HTERT RPE-1 (cell line): ENCODE data around the gene CBX5.
"Not testable (repeated sequence)": the region's sequence is repeated elsewhere in the genome, so short reads cannot be mapped to it uniquely, and the experiment has no call there.

Experiments
- in situ Hi-C: fragments of 300-500 bp; cut with MboI; formaldehyde crosslinking; loops from 4 replicates; pipeline ENCODE4 v1.14.3; 2020; ENCODE audit warnings: low sequenced_read_pairs

Gene CBX5

DNA sequence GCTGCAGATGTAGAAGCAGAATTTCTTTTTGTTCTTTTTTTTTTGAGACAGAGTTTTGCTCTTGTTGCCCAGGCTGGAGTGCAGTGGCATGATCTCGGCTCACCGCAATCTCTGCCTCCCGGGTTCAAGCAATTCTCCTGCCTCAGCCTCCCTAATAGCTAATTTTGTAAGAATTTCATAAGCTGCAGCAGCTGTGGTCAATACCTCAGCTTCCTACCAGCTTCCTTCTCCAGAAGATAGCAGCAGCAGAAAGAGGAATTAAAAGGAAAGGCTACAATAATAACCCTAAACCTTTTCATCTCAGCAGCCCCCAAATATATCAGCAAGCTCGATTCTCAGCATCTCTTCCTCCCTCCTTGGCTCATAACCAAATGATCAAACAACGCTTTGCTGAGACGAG lies 52.0 kb downstream of the CBX5 start:
- in situ Hi-C loops = not testable (repeated sequence)

DNA sequence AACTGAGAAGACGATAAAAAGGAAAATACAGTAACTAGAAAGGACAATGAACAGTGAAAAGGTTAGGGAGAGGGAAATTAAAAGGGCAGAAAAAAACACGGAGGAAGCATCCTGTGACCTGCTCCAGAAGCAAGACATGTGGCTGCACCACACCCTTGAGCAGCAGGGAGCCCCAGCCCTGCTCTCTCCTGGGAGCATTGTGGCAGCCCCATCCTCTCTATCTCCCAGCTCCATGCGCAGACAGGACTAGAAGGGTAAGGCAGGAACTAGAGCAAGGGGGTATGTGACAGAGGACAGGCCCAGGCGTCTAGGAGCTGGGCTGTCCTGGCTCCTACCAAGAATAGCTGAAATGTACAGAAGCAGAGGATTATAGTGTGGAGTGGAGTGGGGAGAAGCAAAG lies 52.5 kb downstream of the CBX5 start:
- in situ Hi-C loops = no loop called here

DNA sequence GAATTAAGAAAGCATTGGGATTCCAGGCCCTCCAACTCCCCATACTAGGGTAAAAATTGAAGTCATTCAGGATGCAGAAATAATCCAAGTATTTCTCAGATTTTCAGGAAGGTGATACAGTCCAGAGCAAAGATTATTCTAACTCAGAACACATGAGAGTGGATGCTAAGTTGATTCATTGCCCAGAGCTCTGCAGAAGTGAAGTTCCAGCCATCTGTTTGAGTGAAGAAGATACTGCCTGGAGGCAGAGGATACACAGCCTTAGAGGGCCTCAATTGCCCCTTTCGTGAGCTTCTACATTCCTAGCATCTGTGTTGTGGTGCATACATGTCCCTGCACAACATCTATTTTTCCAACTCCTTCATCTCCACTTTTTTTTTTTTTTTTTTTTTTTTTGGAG lies 54.3 kb downstream of the CBX5 start:
- in situ Hi-C loops = no loop called here

DNA sequence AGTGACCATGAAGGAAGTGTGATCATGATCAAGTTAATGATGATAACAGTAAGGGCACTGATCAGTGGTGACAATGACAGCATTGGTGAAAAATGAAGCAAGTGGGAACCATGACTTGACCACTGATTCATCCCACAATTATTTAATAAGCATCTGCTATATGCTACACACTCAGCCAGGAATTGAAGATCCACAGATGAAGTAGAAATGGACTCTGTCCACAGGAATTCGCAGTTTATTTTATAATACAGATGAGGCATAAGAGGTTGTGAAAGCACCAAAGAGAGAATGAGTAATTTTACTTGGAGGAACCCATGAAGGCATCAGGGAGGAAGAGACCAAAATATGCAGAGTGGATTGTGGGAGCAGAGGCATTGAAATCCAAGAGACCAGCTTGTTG lies 57.3 kb downstream of the CBX5 start:
- in situ Hi-C loops = loop anchor here (25.0 kb wide), 1 partner anchor 210 kb away; the partner anchor contains the start of genes HOXC8 and HOXC9

DNA sequence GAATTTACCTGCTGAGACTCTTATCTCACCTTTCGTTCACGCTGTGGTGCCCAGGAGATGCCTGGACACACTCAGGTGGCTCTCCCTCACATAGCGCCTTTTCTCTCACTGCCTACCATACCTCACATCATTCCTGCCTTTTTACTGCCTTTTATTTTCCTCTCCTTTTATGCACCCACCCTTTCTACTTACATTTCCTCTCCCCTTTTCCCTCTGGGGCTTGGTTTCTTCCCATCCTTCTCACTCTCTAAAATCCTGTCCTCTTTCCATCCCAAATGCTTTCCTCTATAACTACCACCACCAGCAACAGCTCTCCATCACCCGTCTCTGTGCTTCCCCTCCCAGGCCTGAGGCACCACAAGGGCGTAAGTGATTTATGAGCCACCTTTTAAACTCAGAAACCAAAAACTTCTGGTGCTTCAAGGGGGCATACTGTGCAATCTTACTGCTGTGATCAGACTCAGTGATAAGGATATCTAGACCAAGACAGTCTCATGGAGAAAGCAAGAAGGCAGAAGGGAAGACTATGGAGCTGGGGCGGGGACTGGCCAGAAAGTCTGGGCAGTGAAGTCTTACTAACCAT lies 58.4 kb downstream of the CBX5 start:
- in situ Hi-C loops = loop anchor here (25.0 kb wide), 1 partner anchor 209 kb away; the partner anchor contains the start of genes HOXC8 and HOXC9

DNA sequence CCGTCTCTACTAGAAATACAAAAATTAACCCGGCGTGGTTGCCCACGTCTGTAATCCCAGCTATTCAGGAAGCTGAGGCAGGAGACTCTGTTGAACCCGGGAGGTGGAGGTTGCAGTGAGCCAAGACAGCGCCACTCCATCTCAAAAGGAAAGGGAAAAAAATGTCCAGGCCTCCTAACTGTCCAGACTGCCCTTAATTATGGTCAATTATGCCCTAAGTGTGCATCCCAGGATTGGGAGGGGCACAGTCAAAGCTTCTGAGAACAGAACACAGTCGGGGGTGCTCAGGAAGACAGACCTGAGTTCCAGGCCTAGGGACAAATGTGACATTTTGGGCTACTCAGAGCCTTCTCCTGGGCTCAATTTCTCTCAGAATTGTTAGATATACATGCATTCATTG lies 59.4 kb downstream of the CBX5 start:
- in situ Hi-C loops = loop anchor here (25.0 kb wide), 1 partner anchor 208 kb away; the partner anchor contains the start of genes HOXC8 and HOXC9

DNA sequence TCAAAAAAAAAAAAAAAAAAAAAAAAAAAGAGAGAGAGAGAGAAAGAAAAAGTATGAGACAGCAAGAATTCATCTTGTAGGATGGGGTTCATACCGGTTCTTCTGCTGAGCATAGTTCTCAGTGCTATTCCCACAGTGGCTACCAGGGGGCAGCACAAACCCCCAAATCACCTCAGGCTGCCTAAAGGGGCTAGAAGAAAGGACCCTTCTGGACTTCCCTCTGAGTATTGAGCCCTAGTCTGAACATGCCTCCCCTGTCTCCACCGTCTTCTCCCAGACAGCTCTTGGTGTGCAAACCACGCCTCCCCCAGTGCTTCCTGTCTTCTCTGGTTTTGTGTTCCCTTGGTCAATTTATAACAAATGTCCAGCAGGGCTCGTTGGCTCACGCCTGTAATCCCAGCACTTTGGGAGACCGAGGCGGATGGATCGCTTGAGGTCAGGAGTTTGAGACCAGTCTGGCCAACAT lies 59.8 kb downstream of the CBX5 start:
- in situ Hi-C loops = loop anchor here (25.0 kb wide), 1 partner anchor 208 kb away; the partner anchor contains the start of genes HOXC8 and HOXC9

DNA sequence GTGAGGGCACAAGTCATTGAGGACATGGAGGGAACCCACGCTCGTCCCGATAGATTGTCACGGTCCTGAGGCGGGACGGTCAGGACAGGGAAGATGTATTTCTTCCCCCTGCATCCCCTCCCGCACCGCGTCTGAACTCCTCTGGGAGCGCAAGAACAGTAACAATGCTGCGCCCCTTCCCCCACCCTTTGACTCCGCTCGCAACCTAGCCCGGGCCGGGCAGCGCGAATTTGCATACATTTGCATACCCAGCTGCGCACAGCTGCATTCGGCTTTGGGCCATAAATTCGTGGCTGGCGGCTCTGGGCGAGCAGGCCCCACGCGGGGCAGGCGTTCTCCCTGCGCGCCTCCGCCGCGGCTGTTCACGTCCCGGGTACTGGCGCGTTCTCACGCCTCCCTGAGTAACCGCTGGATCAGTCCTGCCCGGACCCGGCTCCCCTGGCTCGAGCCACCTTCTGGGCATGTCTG lies 62.1 kb downstream of the CBX5 start:
- in situ Hi-C loops = loop anchor here (25.0 kb wide), 1 partner anchor 206 kb away; the partner anchor contains the start of genes HOXC8 and HOXC9

DNA sequence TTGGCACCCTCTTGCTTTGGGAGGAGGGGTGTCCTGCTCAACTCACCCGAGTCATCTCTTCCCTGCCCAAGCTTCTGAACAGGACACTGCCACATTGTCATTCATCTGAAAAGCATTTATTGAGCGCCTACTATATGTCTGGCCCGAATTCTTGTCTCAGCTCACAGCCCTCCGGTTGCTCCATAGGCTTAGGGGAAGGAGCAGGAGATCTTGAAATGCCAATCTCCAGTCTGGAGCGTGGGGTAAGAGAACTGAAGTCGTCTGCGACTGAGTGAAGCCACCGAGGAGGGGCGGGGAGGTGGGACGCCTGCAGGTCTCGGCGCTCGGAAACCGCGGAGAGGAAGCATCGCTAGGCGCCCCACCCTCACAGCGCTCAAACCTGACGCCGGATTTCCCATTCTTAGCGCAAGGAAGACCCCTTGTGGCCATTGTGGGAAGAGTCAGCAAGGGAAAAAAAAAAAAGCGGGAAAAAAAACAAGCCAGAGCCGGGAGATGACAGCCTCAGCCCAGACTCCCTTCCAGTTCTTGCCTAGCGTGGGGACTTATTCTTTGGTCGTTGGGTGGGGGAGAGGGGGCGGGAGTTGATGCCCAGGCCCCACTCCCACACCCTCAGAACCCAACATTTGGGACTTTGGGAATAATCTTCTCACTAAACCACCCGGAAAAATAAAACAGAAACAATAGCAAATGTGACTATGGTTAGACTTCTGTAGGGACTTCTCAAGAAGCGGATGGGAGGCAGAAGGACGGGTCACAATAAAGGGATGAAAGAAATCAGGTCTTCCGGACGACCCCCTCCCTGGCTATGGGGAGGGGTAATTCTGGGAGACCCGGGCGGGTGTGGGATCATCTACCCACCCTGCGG lies 62.9 kb downstream of the CBX5 start:
- in situ Hi-C loops = loop anchor here (25.0 kb wide), 1 partner anchor 205 kb away; the partner anchor contains the start of genes HOXC8 and HOXC9

DNA sequence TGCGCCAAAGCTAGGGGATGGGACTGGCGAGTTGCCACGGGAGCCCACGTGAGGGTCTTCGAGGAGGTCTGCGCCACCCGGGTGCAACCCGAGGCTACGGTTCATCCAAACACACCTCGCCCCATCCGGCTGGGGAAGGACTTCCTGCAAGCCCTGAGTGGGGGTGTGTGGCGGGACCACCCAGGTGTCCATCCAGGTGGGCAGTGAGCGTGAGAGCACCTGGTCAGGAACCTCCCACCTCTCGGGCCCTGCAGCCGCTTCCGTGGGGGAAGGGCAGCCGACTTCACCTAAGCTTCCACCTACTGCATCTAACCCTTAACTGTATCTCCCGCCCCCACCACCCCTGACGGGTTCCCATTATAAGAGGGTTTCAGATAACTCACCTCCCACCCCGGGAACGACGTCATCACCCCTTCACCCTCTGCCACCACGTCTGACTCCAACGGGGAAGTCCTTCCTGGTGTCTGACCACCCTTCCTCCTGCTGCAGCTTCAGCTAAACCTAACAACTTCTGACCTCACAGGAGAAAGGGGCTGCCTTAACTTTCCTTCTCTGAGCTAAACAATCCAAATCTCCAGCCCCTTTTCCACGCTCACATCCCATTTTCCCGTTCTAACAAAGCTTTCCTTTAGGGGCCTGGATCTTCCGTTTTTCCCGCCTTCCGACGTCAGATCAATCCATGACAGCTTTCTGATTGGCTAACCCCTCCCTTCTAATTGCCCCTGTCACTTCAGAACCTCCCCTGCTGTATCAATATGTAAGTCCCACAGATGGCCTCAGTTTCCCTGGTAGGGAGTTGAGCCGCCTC lies 63.7 kb downstream of the CBX5 start:
- in situ Hi-C loops = loop anchor here (25.0 kb wide), 1 partner anchor 204 kb away; the partner anchor contains the start of genes HOXC8 and HOXC9

DNA sequence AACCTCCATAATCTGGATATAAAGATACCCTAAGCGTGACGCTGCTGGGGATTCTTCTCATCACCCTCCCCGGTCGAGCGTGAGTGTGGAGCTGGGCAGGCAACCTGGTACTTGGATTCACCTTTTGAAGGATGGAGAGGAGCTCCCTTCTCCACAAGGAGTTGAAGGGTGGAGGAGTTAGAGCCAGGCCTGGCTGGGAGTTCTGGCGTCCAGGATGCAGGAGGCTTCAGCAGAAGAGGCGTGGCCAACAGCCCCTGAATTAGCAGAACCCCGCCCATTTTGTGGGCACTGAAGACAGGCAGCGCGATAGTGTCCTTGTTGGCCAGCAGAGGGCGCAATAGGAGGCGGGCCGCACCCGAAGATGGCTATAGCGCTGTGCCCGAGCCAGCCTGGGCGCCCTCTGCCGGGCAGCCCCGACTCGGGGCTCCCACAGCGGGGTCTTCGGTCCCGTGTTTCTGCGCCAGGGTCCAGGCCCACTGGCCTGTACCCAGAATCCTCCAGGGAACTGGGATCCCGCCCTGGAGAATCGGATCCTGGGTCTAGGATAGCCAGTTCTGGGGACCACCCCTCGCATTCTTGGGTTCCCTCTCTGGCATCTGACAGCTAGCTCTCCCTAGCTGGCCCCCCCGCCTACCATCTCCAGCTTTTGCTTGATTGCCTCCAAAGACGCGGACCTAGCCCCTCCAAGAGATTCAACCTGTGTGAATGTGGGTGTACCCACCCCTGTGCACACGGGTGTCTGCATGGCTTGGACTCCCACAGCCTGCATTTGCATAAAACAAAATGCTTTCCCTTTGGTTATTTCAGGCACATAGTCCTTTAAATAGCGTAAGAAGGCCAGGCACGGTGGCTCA lies 65.1 kb downstream of the CBX5 start:
- in situ Hi-C loops = loop anchor here (25.0 kb wide), 1 partner anchor 202 kb away; the partner anchor contains the start of genes HOXC8 and HOXC9

DNA sequence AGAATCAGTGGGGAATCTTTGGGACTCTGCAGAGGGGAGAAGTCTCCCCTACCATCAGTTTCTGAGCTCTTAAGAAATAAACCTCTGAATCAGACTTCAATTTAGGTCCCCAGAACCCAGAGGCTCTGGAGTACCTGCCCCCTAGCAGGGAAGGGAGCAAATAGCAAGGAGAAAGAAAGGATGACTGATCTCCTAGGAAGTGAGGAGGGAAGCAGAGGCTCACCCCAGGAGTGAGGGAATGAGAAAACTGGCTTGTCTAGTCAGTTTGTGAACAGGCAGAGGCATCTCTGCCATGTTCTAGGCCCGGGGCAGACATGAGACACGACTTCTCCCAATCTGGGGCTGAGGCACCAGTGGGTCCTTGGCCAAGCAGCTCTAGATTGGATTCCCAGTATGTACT lies 66.8 kb downstream of the CBX5 start:
- in situ Hi-C loops = loop anchor here (25.0 kb wide), 1 partner anchor 201 kb away; the partner anchor contains the start of genes HOXC8 and HOXC9

DNA sequence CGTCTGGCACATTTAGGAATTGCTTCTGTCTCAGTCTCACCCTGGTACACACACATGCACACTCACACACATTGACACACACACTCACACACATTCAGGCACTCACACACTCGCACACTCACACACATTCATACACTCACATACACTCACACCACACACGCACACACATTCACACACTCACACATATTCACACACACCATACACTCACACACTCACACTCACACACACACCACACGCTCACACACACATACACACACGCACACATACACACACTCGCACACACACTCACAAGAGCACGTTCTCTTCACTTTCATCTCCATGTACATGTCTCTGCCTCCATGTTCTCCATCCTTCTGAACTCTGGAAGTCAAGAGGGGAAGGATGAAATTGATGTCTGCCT lies 68.0 kb downstream of the CBX5 start:
- in situ Hi-C loops = loop anchor here (25.0 kb wide), 1 partner anchor 200 kb away; the partner anchor contains the start of genes HOXC8 and HOXC9

DNA sequence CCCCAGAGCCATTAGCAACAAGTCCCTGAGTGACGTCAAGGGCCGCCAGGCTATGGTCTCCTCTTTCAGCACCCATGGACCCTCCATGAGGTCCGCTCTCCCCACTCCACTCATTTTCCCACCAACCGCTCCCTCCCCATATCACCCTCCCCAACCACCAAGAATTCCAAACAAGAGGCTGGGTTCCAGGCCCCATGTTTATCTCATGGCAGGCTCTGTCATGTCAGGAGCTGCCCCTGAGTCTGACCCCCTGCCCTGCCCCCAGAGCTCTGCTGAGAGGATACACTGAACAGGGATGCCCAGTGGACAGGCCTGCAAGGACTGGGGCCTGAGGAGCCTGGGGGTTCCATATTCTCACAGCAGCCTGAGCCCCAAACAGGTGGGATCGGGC lies 69.5 kb downstream of the CBX5 start:
- in situ Hi-C loops = loop anchor here (25.0 kb wide), 1 partner anchor 198 kb away; the partner anchor contains the start of genes HOXC8 and HOXC9

DNA sequence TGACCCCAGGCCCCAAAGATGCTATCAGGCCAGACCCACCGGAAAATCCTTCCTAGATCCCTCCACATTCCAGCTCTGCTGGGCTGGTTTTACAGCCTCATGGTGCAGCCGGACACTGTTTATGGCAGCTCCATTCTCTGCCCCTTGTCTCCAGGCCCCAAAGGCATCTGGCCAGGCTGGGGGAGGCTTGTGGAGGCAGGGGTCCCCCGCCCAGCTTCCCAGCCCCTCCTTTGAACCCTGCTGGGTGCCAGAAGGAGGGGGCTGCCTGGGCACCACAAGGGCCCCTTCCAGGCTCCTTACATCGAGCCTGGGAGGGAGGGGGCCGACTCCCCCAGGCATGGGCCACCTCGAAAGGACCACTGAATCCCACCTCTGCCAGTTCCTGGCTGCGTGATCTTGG lies 71.3 kb downstream of the CBX5 start:
- in situ Hi-C loops = loop anchor here (25.0 kb wide), 1 partner anchor 196 kb away; the partner anchor contains the start of genes HOXC8 and HOXC9

DNA sequence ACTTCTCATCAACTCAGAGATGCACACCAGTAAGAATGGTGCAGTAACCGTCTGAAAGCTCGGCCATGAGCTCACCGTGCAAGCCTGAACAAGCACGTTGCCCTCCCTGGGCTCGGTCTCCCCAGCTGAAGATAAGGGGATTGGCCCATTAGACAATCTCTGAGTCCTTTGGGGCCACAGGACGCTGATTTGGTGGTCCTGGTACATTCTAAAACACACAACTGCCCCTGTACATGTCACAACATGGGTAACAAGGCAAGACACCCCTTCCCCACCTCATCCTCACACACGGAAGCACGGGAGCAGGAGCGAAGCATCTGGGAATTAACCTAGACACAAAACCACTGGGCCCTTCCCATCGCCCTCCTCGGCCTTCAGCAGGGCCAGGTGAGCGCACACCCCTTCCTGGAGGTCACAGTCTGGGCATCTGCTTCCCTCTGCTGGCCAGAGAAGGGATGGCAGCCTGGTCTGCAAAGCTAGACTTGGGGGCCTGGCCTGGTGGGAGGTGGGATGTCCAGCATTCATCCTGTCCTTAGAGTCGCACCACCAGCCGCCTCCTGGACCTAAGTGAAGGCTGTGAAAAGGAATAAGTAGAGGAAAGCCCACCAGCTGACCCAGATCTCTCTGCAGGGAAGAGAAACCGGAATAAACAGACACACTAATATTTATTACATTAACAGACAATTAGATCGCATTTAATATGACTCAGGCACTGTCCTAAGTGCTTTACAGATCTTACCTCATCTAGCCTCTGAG lies 72.2 kb downstream of the CBX5 start:
- in situ Hi-C loops = loop anchor here (25.0 kb wide), 1 partner anchor 195 kb away; the partner anchor contains the start of genes HOXC8 and HOXC9

DNA sequence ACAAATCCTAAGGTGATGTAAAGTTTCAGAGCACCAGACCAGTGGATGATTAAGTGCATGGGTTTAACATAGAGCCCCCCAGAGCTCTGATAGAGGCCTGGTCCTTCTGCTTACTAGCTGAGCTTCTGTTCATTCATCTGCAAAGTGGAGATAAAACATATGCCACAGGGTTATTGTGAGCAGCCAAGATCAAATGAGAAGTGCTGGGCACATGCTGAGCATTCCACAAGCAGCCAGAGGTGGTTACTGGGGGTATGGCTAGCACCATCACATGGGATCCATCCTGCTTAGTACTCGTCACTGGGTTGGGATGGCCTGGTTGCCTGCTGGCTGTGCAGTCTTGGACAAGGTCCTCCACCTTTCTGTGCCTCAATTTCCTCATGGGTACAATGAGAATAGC lies 73.1 kb downstream of the CBX5 start:
- in situ Hi-C loops = loop anchor here (25.0 kb wide), 1 partner anchor 194 kb away; the partner anchor contains the start of genes HOXC8 and HOXC9

DNA sequence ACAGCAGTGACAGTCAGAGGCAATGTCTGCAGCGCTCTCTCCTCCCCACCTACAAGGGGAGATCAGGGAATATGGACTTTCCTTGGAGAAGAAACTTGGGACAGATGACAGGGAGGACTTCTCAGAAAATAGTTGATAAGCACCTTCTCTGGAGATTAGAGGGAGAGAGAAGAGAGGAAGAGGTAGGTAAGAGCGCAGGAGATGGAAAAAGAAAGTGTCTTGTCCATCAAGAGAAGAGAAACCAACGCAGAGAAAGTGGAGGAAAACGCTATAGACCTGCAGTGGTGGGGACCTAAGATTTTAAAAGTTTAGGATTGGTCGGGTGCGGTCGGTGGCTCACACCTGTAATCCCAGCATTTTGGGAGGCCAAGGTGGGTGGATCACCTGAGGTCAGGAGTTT lies 75.6 kb downstream of the CBX5 start:
- in situ Hi-C loops = loop anchor here (25.0 kb wide), 1 partner anchor 192 kb away; the partner anchor contains the start of genes HOXC8 and HOXC9
